HCT116 (cell line): ENCODE results near the gene HMBS. TPM values are rescaled to one million over a fixed set of nuclear protein-coding genes. Genes with fewer than 3 reads are reported as not detected.

ENCODE experiments used
- ATAC-seq: fragments of 200-7000 bp; cut with Tn5 transposase; 2 replicates; pipeline ENCODE4 v1.9.1; 2020; ENCODE audit warnings: mild to moderate bottlenecking, moderate library complexity
- BruUV-seq: library from RNA; stranded (reverse); fragments of 400-500 nt; replicated peaks from 2 replicates; lab custom pipeline; 2021; lab: Mats Ljungman, UMichigan
- CTCF ChIA-PET: fragments of 300-600 bp; sonication (Branson Sonifier 250); formaldehyde crosslinking; loops from one replicate; lab custom pipeline; 2021; ENCODE audit warnings: antibody characterized with exemption; lab: Charles Lee
- POLR2A ChIA-PET: fragments of 300-600, 350-600 bp; sonication (Branson Sonifier 250); formaldehyde crosslinking; loops from one replicate; lab custom pipeline; 2021; ENCODE audit warnings: antibody characterized with exemption; lab: Charles Lee
- RAD21 ChIA-PET, 2 experiments: fragments of 300-600 bp; sonication (Branson Sonifier 250); formaldehyde crosslinking; loops; one replicate each; lab custom pipeline; 2023; ENCODE audit warnings: low total read pairs in 2 of 2; ENCODE audit not compliant: uncharacterized antibody in 2 of 2, unreplicated experiment in 2 of 2, low non-redundant PET in 1 of 2; lab: Charles Lee
- DNase-seq: peaks from one replicate; pipeline ENCODE4 v3.0.0-alpha.2; 2010; ENCODE audit warnings: low read depth, low spot score
- H2AFZ ChIP-seq: fragments of 200-600 bp; shearing (Covaris generic), sonication (generic); 2 replicates; pipeline ENCODE4 v1.6.1; 2017; ENCODE audit warnings: low read depth, mixed run types, mixed read lengths, antibody characterized with exemption, low read length; ENCODE audit not compliant: poor library complexity, severe bottlenecking
- H3K27ac ChIP-seq: 2 replicates; pipeline ENCODE4 v1.5.1; 2012; ENCODE audit warnings: low read depth, low read length
- H3K27me3 ChIP-seq: fragments of 200-600 bp; sonication (generic); 2 replicates; pipeline ENCODE4 v1.6.1; 2016; ENCODE audit warnings: mixed run types, low read length, mixed read lengths; ENCODE audit not compliant: insufficient read depth
- H3K36me3 ChIP-seq, 2 experiments: fragments of 200-500 bp in 1 of 2; fragments of 200-600 bp in 1 of 2; sonication (Bioruptor generic) in 1 of 2; sonication (generic) in 1 of 2; 2 replicates each; pipeline versions ENCODE4 v1.5.1 to v1.6.1; 2014 to 2016; ENCODE audit warnings: low read length in 2 of 2, inconsistent platforms in 1 of 2, mixed read lengths in 1 of 2, mixed run types in 1 of 2; ENCODE audit not compliant: insufficient read depth in 2 of 2, control insufficient read depth in 1 of 2
- H3K4me1 ChIP-seq, 2 experiments: fragments of 200-600 bp in 1 of 2; sonication (generic) in 1 of 2; 2 replicates each; pipeline versions ENCODE4 v1.5.1 to v1.6.1; 2012 to 2017; ENCODE audit warnings: low read length in 2 of 2, inconsistent platforms in 1 of 2, mild to moderate bottlenecking in 1 of 2, mixed read lengths in 1 of 2, mixed run types in 1 of 2, moderate library complexity in 1 of 2; ENCODE audit not compliant: insufficient read depth in 2 of 2, control insufficient read depth in 1 of 2
- H3K4me2 ChIP-seq: fragments of 200-600 bp; sonication (generic); 2 replicates; pipeline ENCODE4 v1.6.1; 2017; ENCODE audit warnings: mixed run types, low read length, mixed read lengths
- H3K4me3 ChIP-seq, 2 experiments: fragments of 200-600 bp in 1 of 2; sonication (generic) in 1 of 2; replicated peaks in 1 of 2; 2 replicates each; pipeline ENCODE4 v1.5.1; 2011 to 2016; ENCODE audit warnings: low read length in 2 of 2, control low read depth in 1 of 2, low read depth in 1 of 2, mild to moderate bottlenecking in 1 of 2, mixed read lengths in 1 of 2, mixed run types in 1 of 2
- H3K79me2 ChIP-seq: fragments of 200-600 bp; sonication (generic); 2 replicates; pipeline ENCODE4 v1.6.1; 2017; ENCODE audit warnings: mild to moderate bottlenecking, mixed run types, low read length, moderate library complexity, mixed read lengths; ENCODE audit not compliant: insufficient read depth
- H3K9ac ChIP-seq: fragments of 200-600 bp; sonication (generic); 2 replicates; pipeline ENCODE4 v1.6.1; 2016; ENCODE audit warnings: low read length, mixed read lengths
- H3K9me2 ChIP-seq: fragments of 200-600 bp; sonication (generic), shearing (Covaris generic); 2 replicates; pipeline ENCODE4 v1.6.1; 2017; ENCODE audit warnings: mixed run types, mild to moderate bottlenecking, moderate library complexity; ENCODE audit not compliant: insufficient read depth
- H3K9me3 ChIP-seq, 2 experiments: fragments of 200-500 bp in 1 of 2; fragments of 200-600 bp in 1 of 2; sonication (Bioruptor generic) in 1 of 2; sonication (generic) in 1 of 2; 2 replicates each; pipeline ENCODE4 v1.6.1; 2014 to 2017; ENCODE audit warnings: low read length in 2 of 2, mixed read lengths in 2 of 2, inconsistent platforms in 1 of 2, low read depth in 1 of 2, mild to moderate bottlenecking in 1 of 2, mixed run types in 1 of 2, moderate library complexity in 1 of 2; ENCODE audit not compliant: control insufficient read depth in 1 of 2, insufficient read depth in 1 of 2
- H4K20me1 ChIP-seq: fragments of 200-600 bp; sonication (generic), shearing (Covaris generic); 2 replicates; pipeline ENCODE4 v1.6.1; 2017; ENCODE audit warnings: mixed run types, mild to moderate bottlenecking, moderate library complexity; ENCODE audit not compliant: insufficient read depth
- CEBPB ChIP-seq: IDR thresholded peaks from 2 replicates; pipeline ENCODE4 v1.6.1; 2012; ENCODE audit warnings: low read depth
- ELF1 ChIP-seq: IDR thresholded peaks from 2 replicates; pipeline ENCODE4 v1.6.1; 2012; ENCODE audit warnings: low read depth, borderline replicate concordance
- SIN3A ChIP-seq: IDR thresholded peaks from 2 replicates; pipeline ENCODE4 v1.6.1; 2012; ENCODE audit warnings: low read depth
- SP1 ChIP-seq: IDR thresholded peaks from 2 replicates; pipeline ENCODE4 v1.6.1; 2012; ENCODE audit warnings: low read depth
- SRF ChIP-seq: IDR thresholded peaks from 2 replicates; pipeline ENCODE4 v1.6.1; 2012; ENCODE audit warnings: low read depth
- TCF7L2 ChIP-seq: IDR thresholded peaks from 2 replicates; pipeline ENCODE4 v1.7.0; 2011; ENCODE audit warnings: borderline replicate concordance, inconsistent platforms; ENCODE audit not compliant: insufficient read depth, insufficient read length; ENCODE audit errors: extremely low read depth
- YY1 ChIP-seq: IDR thresholded peaks from 2 replicates; pipeline ENCODE4 v1.6.1; 2011; ENCODE audit warnings: low read length, low read depth, moderate library complexity, mild to moderate bottlenecking; ENCODE audit not compliant: insufficient replicate concordance; ENCODE audit errors: extremely low read depth
- ZNF274 ChIP-seq: fragments of 200-500 bp; sonication (Bioruptor generic); IDR thresholded peaks from 2 replicates; pipeline ENCODE4 v1.6.1; 2014; ENCODE audit warnings: mild to moderate bottlenecking, low read depth, low read length, inconsistent platforms
- intact Hi-C: fragments of 100-400 bp; cut with micrococcal nuclease; formaldehyde crosslinking; loops from 2 replicates; pipeline ENCODE4 v1.10.0; 2022
- total RNA-seq: library from RNA; stranded (reverse); gene quantifications from one replicate; pipeline ENCODE4 v1.2.1, GENCODE V29; 2021; ENCODE audit not compliant: unreplicated experiment
- TF ChIP-seq, protein P1 (sequence below): IDR thresholded peaks from 2 replicates; pipeline ENCODE4 v1.6.1; 2012
- TF ChIP-seq, protein P2 (sequence below): IDR thresholded peaks from 2 replicates; pipeline ENCODE4 v1.6.1; 2012

HMBS gene
- total RNA-seq, 1 experiment from 2014 or later = 69.0 TPM

DNA sequence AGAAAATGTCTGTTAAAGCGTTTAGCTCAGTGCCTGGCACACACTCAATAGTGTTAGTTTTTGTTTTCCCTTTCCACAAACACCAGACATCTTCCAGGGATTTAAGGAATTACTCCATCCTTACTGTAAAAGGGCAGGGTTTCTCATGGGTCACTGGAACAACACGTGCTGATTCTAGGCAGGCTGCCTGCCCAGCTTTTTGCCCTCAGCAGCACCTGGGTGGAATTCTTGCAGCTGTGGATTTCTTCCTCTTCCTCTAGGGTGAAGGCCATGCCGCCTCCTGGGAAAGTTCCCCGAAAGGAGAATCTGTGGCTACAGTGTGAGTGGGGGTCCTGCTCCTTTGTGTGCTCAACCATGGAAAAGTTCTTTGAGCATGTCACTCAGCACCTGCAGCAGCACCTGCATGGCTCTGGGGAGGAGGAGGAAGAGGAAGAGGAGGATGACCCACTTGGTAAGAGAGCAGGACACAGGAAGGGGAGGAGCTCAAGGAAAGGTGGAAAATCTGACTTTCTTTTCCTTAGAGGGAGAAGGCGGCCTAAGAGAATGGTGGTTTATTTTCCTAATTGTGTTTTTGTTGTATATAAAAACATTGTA is 42.1 kb downstream of the HMBS start:
- Histone ChIP-seq H3K27ac (peak overlapping the region; percentile 20; the same call in 1 of the 2 replicates), H3K9ac (no peak overlapping the region), H3K36me3 (peaks cover 3 to 9% of the 10 kb centered on the region in 2 experiments; a peak in 3 of 4 replicates), H3K9me3 (no peaks in the 10 kb centered on the region), H3K79me2 (peaks cover 22% of the 10 kb centered on the region), H4K20me1 (no peaks in the 10 kb centered on the region), H3K4me3 (no peak overlapping the region), H3K27me3 (no peaks in the 10 kb centered on the region), H3K4me2 (peak overlapping the region; percentile 43), H3K9me2 (no peaks in the 10 kb centered on the region), H3K4me1 (peaks cover 16 to 31% of the 10 kb centered on the region in 2 experiments), H2AFZ (no peak overlapping the region)
- intact Hi-C loops = no loop called here
- ATAC-seq (peak; percentile 52), DNase-seq (no peak)
- BruUV-seq = no TSS peak
- TF ChIP-seq SIN3A (no peak), CEBPB (no peak), YY1 (no peak), SRF (no peak), TCF7L2 (no peak), SP1 (no peak)
- CTCF ChIA-PET = interaction anchor here (1.0 to 1.5 kb wide), 2 partner anchors 24 to 158 kb away, joined by 3 to 5 read pairs; no protein-coding TSS in a partner anchor
- POLR2A ChIA-PET = no interaction called here
- RAD21 ChIA-PET = interaction anchor here in 1 of 2 experiments (0.9 kb wide), 1 partner anchor 18 kb away, joined by 3 read pairs; no protein-coding TSS in a partner anchor

DNA sequence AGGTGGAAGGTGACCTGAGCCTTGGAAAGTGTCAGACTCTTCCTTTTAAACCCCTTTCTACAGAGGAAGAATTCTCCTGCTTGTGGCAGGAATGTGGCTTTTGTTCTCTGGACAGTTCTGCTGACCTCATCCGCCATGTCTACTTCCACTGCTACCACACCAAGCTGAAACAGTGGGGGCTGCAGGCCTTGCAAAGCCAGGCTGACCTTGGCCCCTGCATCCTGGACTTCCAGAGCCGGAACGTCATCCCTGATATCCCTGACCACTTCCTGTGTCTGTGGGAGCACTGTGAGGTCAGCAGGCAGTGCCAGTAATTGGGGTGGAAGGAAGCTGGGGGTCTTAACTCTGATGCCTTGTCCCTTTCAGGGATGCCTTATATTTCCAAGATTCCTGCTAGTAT is 46.0 kb downstream of the HMBS start:
- H4K20me1 ChIP-seq = no peaks in the 10 kb centered on the region
- H3K79me2 ChIP-seq = no peaks in the 10 kb centered on the region
- H3K27me3 ChIP-seq = no peaks in the 10 kb centered on the region
- H3K4me1 ChIP-seq = peaks cover 7 to 17% of the 10 kb centered on the region in 2 experiments
- H3K36me3 ChIP-seq = peaks cover 18 to 26% of the 10 kb centered on the region in 2 experiments
- no peak for ATAC-seq
- no peak for TF ChIP-seq ELF1
- no peak for TF ChIP-seq SRF
- TF ChIP-seq, protein P1, sequence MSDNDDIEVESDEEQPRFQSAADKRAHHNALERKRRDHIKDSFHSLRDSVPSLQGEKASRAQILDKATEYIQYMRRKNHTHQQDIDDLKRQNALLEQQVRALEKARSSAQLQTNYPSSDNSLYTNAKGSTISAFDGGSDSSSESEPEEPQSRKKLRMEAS = no peak
- no peak for TF ChIP-seq YY1
- TF ChIP-seq SIN3A = no peak
- TF ChIP-seq, protein P2, sequence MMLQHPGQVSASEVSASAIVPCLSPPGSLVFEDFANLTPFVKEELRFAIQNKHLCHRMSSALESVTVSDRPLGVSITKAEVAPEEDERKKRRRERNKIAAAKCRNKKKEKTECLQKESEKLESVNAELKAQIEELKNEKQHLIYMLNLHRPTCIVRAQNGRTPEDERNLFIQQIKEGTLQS = no peak
- TF ChIP-seq ZNF274 = no peak
- TF ChIP-seq, all 23 proteins: peak for 0
- intact Hi-C loops = no loop called here
- BruUV-seq = no TSS peak
- Histone ChIP-seq H3K4me3 (no peak overlapping the region), H3K9me3 (no peaks in the 10 kb centered on the region), H3K27ac (no peak overlapping the region), H3K9ac (no peak overlapping the region), H2AFZ (no peak overlapping the region), H3K9me2 (no peaks in the 10 kb centered on the region), H3K4me2 (no peak overlapping the region)
- ChIA-PET CTCF (no interaction called here), RAD21 (no interaction called here), POLR2A (no interaction called here)
- no peak for DNase-seq
